GM12892 (cell line): ENCODE data around the gene PIANP.

ENCODE experiments used
- POLR2AphosphoS5 ChIP-seq: IDR thresholded peaks from 2 replicates; pipeline ENCODE4 v1.6.1; 2011; ENCODE audit warnings: low read depth, low read length, control low read depth
- TAF1 ChIP-seq: IDR thresholded peaks from 2 replicates; pipeline ENCODE4 v1.6.1; 2011; ENCODE audit warnings: low read depth, mild to moderate bottlenecking, control low read depth, low read length, borderline replicate concordance

DNA sequence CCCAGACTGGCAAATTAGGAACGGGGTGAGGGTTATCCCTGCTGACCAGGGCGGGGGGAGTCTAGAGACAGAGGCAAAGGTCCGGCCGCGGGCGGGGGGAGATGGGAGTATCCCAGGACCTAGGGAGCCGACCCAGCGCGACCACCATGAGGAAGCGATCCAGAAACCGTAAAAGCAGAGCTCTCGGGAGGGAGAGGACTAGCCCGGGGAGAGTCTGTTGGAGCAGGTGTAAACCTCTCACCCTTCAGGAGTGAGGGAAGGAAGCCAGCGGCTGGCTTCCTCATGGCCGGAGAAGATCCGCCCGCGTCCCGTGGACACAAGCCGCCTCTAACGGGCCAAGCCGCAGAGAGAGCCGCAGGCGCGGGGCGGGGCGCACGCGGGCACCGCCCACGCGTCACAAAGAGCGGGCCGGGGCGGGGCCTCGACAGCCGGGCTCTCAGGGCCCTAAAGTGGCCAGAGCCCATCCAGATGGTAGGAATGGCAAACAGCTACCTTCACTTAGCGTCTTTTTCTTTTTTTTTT, 53.5 kb downstream of the PIANP start, which contains the start of gene ACRBP:
- TF ChIP-seq TAF1 (no peak), POLR2AphosphoS5 (no peak)
